Measurements from ENCODE around the gene ITCH.
"Not testable (repeated sequence)": the region's sequence is repeated elsewhere in the genome, so short reads cannot be mapped to it uniquely, and the experiment has no call there.

ITCH gene

DNA sequence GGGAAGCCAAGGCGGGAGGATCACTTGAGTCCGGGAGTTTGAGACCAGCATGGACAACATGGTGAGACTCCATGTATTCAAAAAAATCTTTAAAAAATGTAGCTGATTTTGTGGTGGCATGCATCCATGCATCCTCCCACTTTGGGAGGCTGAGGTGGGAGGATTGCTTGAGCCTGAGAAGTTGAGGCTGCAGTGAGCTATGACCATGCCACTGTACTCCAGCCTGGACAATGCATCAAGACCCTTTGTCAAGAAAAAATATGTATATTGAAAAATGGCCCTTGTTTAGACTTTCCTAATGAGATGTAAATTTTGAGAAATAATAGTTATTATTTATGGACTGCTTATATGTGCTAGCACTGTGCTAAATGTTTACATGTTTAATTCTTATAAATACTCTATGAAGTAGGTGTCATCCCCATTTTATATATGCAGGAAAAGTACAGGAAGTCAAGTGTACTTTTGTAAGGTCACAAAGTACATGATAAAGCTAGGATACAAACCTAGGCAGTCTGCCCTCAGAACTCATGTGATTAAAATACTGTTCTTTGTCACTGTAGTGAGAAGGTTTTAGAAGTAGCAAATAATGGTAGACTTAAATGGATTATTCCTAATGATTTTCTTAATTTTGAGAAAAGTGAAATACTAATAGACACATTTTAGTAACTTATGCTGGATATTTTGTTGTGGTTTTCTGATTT, 58.8 kb downstream of the ITCH start:
- DNase-seq = no peak

GRCh38 chr20:34425032-34425690, 62.1 kb downstream of the ITCH start:
- DNase-seq = not testable (repeated sequence)

DNA sequence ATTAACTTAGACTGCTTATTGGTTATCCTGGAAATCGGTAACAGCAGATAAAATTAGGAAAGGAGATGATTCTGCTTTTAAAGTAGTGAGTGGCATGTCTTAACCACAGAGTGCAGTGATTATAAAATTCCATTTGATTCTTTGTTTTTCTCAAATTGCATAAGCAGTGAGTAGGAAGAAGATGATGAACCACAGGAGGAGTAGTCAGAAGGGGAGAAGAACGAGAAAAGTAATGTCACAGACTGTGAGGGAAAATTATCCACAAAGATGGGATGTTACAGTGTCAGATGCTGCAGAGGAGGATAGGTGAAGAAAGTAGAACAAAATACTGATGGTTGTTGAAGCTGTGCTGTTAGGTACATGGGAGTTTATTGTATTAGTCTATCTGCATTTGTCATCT, 63.0 kb downstream of the ITCH start:
- no peak for DNase-seq

DNA sequence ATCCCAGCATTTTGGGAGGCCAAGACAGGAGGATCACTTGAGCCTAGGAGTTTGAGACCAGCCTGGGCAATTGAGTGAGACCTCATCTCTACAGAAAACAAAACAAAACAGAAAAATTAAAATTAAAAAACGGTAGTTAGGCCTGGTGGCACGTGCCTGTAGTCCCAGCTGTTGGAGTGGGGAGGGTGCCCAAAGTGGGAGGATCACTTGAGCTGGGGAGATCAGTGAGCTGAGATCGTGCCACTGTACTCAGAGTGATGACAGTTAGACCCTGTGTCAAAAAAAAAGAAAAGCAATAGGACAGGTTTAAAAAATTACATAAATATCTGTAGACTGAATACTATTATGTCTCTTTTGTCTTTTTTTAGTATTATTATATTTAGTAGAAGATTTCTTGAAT, 64.3 kb downstream of the ITCH start:
- DNase-seq = no peak

DNA sequence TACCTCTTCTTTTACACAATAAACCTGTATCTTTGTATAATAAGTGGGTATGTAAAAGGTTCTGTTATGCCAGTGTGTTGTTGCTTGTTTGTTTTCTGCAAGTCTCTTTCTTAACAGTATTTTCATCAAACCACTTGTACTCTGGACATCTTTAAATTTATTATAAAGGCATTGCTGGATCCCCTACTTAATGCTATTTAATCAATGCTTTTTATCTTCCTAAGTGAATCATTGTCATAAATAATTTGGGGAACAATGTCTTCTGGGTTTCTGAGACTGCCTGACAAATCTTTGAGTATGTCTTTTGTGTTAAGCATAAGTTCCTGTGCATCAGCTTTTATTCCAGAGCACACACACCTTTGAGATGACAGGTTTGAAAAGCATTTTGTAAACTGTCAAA, 64.7 kb downstream of the ITCH start:
- DNase-seq = no peak

GRCh38 chr20:34431168-34431567, 68.1 kb downstream of the ITCH start:
- DNase-seq = no peak

DNA sequence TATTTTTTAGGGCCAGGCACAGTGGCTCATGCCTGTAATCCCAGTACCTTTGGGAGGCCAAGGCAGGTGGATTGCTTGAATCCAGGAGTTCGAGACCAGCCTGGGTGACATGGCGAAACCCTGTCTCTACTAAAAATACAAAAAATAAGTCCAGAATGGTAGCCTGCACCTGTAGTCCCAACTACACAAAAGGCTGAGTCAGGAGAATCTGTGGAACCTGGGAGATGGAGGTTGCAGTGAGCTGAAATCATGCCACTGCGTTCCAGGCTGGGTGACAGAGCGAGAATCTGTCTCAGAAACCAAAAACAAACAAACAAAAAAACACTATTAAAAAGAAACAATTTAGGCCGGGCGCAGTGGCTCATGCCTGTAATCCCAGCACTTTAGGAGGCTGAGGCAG, 69.6 kb downstream of the ITCH start:
- DNase-seq = not testable (repeated sequence)

GRCh38 chr20:34433391-34433790, 70.3 kb downstream of the ITCH start:
- no peak for DNase-seq

DNA sequence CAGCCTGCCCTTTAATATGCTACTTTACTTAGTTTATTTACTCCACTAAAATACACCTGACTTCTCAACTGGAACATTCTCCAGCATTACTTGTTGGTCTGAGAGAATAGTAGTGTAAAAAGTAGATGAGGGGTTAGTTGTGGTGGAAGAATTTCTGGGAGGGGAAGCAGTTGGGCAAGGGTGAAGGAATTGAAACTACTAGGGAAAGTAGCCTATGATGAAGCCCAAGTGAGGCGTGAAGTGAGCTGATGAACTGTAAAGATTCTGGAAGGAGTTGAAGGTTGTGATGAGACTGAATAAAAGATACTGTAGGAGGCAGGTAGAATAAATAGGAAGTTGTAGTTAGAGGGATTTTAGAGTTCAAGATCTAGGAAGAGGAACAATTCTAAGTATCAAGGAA, 72.5 kb downstream of the ITCH start:
- no peak for DNase-seq

DNA sequence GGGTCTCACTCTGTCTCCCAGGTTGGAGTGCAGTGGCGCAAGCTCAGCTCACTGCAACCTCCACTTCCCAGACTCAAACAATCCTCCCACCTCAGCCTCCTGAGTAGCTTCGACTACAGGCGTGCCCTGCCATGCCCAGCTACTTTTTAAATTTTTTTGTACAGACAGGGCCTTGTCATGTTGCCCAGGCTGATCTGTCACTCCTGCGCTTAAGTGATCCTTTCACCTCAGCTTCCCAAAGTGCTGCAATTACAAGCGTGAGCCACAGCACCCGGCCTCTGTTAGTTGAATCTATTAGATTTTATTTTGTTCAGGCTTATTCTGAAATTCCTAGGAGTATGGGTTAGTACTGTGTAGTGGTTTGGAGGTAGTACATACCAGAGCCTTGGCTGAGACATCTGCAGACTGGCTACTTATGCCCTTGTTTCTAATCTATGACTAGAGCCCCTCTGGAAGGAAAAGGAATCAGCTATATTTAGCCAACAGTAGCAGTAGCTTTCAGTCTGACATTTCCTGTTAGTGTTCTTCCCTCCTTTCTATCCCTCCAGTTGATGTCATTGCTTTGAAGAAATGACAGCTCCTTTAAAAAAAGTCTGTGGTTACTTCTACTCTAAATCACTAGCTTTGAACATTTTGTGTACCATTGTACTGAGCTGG, 74.4 kb downstream of the ITCH start:
- no peak for DNase-seq

GRCh38 chr20:34439168-34439567, 76.1 kb downstream of the ITCH start:
- no peak for DNase-seq

GRCh38 chr20:34441423-34441822, 78.3 kb downstream of the ITCH start:
- DNase-seq = not testable (repeated sequence)

- DNase-seq = no peak
These were observed 80.5 kb downstream of the ITCH start for GRCh38 chr20:34443546-34443945.

DNA sequence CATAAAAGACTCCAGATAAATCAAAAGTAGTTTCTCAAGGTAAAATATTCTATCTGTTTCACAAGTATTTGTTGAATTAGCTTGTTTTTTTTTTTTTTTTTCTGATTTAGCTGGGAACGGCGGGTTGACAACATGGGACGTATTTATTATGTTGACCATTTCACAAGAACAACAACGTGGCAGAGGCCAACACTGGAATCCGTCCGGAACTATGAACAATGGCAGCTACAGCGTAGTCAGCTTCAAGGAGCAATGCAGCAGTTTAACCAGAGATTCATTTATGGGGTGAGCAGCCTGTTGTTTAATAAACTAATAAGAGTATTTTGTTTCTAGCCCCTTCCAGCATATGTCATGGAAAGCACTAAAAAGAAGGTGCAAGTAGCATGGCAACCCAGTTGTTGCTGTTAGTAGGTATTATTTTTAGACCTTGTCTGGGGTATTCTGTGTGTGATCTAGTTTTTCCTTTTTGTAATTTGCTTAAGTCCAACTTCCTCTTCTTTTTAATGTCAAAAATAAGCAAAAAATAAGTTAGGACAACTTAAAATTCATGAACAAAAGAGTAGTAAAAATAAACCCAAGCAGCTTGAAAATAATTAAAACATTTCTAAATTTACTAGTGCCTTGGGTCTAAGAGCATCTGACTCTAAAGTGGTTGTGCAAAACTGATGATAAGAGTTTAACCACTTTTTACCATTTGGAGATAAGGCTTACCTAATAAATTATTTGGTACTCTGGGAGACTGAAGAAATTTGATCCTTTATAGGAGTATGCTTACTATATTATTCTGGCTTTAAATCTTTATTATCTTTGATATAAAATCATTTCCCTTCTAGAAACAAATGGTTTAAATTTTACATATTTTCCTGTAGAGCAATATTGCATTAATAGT, 82.3 kb downstream of the ITCH start:
- no peak for DNase-seq

- no peak for DNase-seq
These were observed 85.4 kb downstream of the ITCH start for GRCh38 chr20:34448517-34448916.

- peak; percentile 4 for DNase-seq
These were observed 86.9 kb downstream of the ITCH start for GRCh38 chr20:34449674-34450592.

DNA sequence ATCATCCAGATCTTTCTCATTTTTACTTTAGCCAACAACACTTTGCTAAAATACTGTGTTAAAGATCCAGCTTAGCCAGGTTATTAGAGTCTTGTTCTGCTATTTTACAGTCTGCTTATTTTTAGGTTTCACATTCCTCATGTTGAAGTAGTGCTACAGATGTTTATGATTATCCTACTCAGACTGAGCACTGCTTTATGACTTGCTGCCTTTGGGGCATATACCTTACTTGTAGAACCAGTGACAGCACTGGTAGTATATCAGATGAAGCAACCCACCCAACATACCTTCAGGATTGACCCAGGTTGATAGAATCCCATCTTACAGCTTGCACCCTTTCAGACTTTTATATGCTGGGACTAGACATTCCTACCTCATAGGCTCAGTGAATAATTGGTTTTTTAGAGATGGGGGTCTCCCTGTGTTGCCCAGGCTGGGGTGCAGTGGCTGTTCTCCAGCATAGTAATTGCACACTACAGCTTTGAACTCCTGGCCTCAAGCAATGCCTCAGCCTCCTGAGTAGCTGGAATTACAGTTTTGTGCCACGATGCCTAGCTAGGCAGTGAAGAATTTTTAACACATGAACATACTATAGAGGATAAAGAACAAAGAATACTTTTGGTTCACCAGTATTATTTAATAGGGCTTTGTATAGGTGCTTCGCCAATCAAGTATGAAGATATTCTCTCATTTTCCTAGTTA, 89.4 kb downstream of the ITCH start:
- DNase-seq = no peak

DNA sequence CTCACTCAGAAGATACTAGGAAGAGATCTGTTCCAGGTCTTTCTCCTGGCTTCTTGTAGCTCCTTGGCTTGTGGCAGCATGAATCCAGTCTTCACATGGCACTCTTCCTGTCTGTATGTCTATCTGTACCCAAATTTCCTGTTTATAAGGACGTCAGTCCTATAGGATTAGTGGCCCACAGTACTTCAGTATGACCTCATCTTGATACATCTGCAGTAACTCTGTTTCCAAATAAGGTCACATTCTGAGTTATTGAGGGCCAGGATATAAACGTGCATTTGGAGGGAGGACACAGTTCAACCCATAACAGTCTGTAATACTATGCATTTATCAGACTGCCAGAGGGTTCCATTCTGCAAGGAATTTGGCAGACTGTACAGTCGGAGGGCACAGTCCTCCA, 95.6 kb downstream of the ITCH start:
- no peak for DNase-seq

DNA sequence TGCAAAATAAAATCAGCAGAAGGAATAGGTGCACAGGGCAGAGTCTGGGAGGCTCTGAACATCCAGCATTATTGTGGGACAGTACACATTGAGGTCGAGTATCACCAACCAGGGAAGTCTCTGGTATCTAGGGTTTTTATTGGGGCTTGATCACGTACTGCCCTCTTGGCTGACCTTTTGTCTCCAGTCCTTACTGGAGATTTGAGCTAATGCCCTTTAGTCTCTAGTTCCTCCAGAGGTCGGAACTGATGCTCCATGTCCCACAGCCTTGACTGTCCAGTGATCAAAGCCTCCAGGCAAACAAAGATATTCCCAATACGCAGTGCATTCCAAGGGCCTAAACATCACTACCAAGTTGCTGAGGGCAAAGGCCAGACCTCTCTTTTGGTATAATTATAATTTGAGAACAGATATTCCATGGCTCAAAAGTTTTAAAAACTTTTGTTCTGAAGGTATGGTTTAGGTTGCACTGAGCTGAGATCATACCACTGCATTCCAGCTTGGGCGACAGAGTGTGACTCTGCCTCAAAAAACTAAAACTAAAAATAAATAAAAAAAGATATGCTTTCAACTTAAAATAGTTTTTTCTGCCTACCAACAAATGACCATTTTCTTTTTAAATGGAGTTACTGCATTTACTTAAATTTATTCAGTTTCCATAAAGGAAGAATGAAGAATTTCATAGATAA, 96.3 kb downstream of the ITCH start:
- no peak for DNase-seq

DNA sequence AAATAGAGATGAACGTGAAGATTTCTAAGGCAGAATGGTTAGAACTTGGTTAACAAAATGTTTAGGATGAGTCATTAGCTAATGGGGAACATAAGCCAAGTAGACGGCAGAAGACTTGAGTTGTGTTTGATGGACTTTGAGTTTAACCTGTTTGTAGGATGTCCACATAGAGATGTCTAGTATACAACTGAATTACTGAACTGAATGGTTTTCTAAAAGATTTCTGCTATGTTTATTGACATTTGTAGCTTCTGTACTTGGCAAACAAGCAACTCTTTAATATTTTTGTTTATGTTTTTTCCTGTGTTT, 98.7 kb downstream of the ITCH start:
- no peak for DNase-seq

- DNase-seq = no peak
These were observed 105.9 kb downstream of the ITCH start for GRCh38 chr20:34468951-34469350.

All from CD4-positive, alpha-beta T cell treated with Interleukin-21 for 1 hour (primary cell).